Measurements from ENCODE around the gene PAM.

DNA sequence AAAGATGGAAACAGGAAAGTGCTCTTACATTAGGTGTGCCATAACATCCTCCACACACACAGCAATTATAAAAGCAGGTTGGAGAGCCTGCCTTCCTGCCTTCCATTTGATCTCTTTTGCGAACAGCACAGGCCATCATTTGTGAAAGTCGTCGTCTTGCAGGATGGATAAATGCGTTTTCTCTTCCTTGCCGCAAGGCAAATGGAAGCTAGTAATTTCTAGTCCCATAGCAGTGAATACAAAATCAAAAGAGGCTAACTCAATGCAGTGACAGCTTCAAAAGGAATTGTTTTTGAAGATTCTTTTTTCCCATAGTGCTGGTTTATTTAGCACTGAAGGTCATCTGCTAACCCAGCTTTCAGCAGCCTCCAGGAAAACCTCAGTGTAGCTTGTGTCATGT lies 186.0 kb downstream of the PAM start:
- TF ChIP-seq POLR2A (IDR thresholded peaks at IDR 0.05; ENCODE audit: control extremely low read depth in 1 of 2, low read depth in 2 of 2, low read length in 2 of 2) (no peak), TAF7 (optimal IDR thresholded peaks at IDR 0.05; ENCODE audit: borderline replicate concordance, low read depth, low read length) (no peak), BACH1 (IDR thresholded peaks at IDR 0.05; ENCODE audit: low read length) (no peak), SP2 (IDR thresholded peaks at IDR 0.05; ENCODE audit: low read length) (no peak)
- TF ChIP-seq, protein P1, sequence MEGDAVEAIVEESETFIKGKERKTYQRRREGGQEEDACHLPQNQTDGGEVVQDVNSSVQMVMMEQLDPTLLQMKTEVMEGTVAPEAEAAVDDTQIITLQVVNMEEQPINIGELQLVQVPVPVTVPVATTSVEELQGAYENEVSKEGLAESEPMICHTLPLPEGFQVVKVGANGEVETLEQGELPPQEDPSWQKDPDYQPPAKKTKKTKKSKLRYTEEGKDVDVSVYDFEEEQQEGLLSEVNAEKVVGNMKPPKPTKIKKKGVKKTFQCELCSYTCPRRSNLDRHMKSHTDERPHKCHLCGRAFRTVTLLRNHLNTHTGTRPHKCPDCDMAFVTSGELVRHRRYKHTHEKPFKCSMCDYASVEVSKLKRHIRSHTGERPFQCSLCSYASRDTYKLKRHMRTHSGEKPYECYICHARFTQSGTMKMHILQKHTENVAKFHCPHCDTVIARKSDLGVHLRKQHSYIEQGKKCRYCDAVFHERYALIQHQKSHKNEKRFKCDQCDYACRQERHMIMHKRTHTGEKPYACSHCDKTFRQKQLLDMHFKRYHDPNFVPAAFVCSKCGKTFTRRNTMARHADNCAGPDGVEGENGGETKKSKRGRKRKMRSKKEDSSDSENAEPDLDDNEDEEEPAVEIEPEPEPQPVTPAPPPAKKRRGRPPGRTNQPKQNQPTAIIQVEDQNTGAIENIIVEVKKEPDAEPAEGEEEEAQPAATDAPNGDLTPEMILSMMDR (IDR thresholded peaks at IDR 0.05; ENCODE audit: control extremely low read depth in 1 of 3, insufficient read depth in 1 of 3, low read depth in 1 of 3, low read length in 3 of 3), result no peak

Measured in H1 (cell line).